ENCODE data around the gene NATD1.

- TF ChIP-seq CTCF (IDR thresholded peaks at IDR 0.05) (no peak), POLR2A (IDR thresholded peaks at IDR 0.05) (no peak)
Observed at GRCh38 chr17:21275047-21275578, 21.9 kb upstream of the NATD1 start.
